ENCODE data around the gene UBE2E2. TPM values are rescaled to one million over a fixed set of nuclear protein-coding genes. Genes with fewer than 3 reads are reported as not detected.

Gene UBE2E2
- total RNA-seq, 1 donor from 2014 or later: 54.2 TPM

GRCh38 chr3:23553353-23553752 lies 350.2 kb downstream of the UBE2E2 start:
- FAIRE-seq (no peak), DNase-seq (ENCODE audit: low spot score in 2 of 2) (no peak)

DNA sequence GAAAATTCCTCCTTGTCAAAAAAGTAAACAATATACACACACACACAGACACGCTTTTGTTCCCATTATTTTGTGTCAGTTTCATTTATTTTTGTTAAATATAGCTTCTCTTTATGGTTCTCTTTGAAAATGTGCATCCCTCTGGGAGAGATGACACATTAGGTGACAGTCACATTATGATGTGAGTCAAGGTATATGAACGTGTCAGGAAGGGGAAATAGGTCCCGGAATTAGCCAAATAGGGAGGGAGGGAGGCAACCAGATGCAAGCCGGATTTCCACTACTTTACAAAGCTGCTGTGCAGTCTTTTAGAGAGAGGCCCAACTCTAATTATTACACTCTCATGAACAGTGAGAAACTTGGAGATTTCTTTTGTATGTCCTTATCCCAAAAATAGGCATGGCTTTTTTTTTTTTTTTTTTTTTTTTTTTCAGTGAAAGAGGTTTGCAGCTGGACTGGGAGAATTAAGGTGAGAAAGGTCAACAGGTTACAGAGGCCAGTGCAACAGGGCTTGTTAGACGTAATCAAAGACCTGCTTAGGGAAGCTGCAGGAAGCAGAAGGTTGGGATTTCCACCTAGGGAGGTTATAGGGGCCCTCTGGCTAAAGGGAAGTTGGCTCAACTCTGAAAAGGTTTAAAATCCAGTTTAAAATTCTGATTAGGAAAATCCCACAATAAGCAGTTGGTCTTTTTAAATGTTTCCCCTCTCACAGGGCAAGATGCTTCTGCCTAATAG lies 362.1 kb downstream of the UBE2E2 start:
- no peak for FAIRE-seq
- no peak for DNase-seq (ENCODE audit: low spot score in 2 of 2)

DNA sequence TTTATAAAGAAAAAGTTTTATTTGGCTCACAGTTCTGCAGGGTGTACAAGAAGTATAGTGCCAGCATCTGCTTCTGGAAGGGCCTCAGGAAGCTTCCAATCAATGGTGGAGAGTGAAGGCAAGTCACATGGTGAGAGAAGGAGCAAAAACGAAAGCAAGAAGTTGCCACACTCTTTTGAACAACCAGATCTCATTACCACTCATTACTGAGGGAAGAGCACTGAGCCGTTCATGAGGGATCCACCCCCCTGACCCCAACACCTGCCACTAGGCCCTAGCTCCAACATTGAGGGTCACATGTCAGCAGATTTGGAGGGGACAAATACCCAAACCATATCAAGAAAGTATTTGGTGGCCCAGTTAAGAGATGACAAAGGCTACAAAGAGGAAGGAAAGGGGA lies 363.4 kb downstream of the UBE2E2 start:
- DNase-seq (ENCODE audit: low spot score in 2 of 2) (no peak), FAIRE-seq (no peak)

DNA sequence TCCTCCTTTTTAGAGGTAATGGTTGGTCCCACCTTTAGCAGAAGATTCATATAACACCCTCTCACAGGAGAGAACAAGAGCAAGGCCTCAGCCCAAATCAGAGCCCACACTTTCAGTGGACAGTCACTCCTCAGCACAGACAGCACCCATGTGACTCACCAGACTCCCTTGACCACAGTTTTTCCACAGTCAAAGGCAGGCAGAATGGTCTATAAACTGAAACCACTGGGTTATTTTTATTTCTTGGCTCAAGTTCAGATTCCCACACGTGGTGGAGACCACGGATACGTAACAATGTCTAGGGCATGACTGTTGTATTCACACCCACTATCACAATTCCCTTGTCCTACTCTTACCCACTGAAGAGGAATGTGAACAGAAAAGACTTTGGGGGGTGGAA lies 364.8 kb downstream of the UBE2E2 start:
- DNase-seq (ENCODE audit: low spot score in 2 of 2) (no peak), FAIRE-seq (no peak)

DNA sequence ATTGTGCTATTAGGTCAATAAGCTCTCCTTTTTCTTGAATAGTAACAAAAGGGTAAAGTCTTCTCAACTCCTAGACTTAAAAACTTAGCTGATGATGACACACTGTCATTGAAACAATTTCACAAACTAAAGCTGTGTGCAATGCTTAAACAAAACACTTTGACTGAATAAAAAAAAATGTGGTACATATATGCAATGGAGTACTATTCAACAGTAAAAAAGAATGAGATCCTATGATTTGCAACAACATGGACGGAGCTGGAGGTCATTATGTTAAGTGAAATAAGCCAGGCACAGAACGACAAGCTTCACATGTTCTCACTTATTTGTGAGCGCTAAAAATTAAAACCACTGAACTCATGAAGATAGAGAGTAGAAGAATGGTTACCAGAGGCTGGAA lies 370.7 kb downstream of the UBE2E2 start:
- FAIRE-seq (no peak), DNase-seq (ENCODE audit: low spot score in 2 of 2) (no peak)

DNA sequence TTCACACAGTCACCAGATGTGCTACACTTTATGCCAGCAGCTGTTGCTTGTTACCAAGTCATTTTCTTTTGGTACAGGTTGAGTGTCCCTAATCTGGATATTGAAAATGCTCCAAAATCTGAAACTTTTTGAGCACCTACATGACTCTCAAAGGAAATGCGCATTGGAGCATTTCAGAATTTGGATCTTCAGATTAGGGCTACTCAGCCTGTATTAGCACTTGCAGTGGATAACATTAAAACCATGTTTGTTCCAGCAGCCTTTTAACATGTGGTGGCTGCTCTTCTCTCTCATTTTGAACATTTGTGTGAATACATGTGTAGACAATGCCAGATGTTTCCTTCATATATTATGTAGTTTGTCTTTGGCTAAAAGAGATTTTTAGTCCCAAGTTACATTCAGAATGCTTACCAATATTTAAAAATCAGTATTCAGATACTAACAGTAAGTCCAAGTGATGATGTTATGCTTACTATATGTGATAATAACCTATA lies 371.7 kb downstream of the UBE2E2 start:
- FAIRE-seq: no peak
- DNase-seq (ENCODE audit: low spot score in 2 of 2): no peak

GRCh38 chr3:23575697-23576096 lies 372.6 kb downstream of the UBE2E2 start:
- FAIRE-seq: no peak

GRCh38 chr3:23576379-23576959 lies 373.3 kb downstream of the UBE2E2 start:
- DNase-seq (ENCODE audit: low spot score in 2 of 2) (no peak), FAIRE-seq (no peak)

More at GRCh38 chr3:23575697-23576096, 372.6 kb downstream of the UBE2E2 start:
- DNase-seq (ENCODE audit: low spot score in 2 of 2): no peak

- FAIRE-seq (no peak), DNase-seq (ENCODE audit: low spot score in 2 of 2) (no peak)
These were observed 377.1 kb downstream of the UBE2E2 start for GRCh38 chr3:23580096-23580713.

DNA sequence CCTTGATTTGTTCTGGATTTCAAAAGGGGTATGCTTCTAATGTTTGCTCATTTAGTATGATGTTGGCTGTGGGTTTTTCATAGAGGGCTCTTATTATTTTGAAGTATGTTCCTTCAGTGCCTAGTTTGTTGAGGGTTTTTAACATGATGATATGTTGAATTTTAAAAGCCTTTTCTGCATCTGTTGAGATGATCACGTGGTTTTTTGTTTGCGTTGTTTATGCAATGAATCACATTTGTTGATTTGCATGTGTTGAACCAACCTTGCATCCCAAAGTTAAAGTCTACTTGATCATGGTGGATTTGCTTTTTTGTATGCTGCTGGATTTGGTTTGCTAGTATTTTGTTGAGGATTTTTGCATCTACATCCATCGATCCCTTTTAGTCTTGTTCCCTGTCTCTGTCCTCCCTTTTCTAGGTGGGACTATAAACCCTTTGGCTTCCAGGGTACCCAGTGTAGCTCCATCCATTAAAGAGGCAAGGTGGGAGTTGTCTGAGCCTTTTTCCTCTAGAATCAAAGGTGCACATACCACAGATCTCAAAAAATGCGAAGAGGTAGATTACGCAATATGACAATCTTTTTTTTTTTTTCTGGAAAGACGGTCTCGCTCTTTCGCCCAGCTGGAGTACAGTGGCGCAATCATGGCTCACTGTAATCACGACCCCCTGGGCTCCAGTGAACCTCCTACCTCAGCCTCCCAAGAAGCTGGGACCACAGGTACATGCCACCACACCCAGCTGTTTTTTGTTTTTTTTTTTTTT lies 381.0 kb downstream of the UBE2E2 start:
- DNase-seq (ENCODE audit: low spot score in 2 of 2) (no peak), FAIRE-seq (no peak)

DNA sequence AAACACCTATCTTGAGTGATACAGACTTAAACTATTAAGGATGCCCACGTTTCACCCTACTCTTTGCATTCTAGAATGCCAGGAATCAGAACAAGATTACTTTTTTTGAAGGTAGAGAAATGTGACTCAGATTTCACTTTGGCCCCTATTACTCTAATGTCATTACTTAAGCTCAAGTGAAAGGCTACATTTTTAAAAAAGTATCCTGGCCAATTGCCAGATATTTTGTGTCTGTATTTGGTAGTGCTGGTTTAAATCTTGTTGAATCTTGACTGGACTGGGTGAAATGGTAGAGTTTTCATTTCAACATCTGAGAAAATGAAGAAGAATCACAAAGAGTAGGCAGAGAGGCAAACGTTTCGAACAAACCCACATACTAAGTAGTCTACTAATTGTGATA lies 384.4 kb downstream of the UBE2E2 start:
- no peak for FAIRE-seq
- DNase-seq (ENCODE audit: low spot score in 2 of 2): no peak

DNA sequence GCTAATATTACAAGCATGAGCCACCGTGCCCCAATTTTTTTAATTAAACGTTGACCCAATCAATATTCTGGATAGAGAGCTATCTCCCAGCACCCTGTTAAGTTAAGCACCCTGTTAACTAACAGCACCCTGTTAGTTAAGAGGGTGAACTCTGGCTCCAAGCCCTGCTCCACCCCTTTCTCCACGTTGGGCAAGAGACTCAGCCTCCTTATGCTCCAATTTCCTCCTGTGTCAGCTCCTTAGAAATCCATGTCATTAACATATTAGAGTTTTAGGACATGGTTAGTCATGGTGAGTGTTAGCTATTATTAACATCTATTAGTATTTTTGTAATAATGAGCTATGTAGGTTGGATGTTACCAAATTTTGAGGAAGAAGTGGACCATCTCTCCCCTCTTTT lies 385.4 kb downstream of the UBE2E2 start:
- FAIRE-seq: no peak

DNA sequence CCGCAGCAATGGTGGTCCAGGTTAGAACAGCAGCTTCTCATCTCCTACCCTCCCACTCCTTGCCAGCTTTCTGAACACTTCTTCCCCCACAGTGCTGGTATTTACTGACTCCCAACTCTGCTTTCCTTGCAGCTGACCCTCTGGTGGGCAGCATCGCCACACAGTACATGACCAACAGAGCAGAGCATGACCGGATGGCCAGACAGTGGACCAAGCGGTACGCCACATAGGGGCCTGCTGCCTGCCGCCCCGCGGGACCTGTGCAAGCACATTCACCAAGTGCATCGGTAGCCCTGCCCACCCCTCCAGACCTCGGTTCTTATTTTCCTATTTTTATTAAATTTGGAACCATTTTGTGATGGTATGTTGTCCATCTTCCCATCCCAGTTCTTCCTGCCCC lies 386.5 kb downstream of the UBE2E2 start:
- no peak for DNase-seq (ENCODE audit: low spot score in 2 of 2)
- FAIRE-seq: no peak

More for the DNA sequence above, 385.4 kb downstream of the UBE2E2 start:
- DNase-seq (ENCODE audit: low spot score in 2 of 2): no peak

DNA sequence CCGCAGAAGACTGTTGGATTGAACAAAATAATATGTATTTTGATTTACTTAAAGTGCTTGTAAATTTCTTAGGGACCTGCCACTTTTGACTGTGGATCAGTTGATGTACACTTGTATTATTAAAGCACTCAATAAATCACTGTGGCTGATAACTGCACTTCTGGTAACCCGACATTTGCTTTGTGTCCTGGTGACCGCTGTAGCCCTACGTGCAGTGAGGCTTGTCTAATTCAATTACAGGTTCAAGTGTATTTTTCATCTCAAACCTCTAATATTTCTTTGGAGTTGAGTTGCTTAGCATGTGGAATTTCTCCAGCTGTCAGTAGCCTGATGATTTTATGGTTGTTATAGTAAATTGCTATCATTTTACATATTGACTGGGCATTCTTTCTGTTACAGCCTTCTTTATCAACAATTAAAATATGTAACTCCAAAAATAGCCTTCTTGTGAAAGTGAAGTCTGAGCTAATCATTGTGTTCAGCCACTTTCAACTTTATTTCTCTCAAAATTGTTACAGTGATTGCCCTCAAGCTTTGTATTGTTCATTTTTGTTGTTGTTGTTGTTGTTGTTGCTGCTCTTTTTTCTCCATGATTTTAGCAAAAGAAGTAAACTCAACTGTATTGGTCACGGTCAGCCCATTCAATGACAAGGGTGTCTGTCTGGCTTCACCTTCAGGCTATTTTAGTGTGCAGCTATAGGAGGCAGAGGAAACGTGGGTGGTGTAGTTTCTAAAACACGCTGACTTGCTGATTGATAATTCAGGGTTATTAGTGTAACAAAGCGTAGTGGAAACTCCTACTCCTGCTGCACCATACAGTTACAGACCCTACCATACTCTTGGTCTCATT lies 387.5 kb downstream of the UBE2E2 start:
- DNase-seq (ENCODE audit: low spot score in 2 of 2) (no peak), FAIRE-seq (no peak)

DNA sequence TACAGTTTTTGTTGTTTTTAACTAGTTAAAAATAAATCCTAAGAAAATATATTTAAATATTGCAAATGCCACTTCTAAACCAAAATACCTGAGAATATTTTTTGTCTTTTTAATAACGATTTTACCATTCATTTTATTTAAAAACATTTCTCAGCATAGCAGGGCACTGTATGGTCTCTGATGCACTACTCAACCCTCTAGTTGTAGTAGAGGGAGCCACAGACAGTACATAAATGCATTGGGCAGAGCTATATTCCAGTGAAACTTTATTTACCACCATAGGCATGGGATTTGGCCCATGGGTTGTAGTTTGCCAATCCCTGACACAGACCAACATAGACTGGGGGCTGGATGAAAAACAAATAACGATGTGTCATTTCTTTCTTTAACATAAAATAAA lies 388.2 kb downstream of the UBE2E2 start:
- no peak for FAIRE-seq
- DNase-seq (ENCODE audit: low spot score in 2 of 2): no peak

GRCh38 chr3:23592961-23593931 lies 390.1 kb downstream of the UBE2E2 start:
- DNase-seq (ENCODE audit: low spot score in 2 of 2): no peak
- FAIRE-seq: no peak

DNA sequence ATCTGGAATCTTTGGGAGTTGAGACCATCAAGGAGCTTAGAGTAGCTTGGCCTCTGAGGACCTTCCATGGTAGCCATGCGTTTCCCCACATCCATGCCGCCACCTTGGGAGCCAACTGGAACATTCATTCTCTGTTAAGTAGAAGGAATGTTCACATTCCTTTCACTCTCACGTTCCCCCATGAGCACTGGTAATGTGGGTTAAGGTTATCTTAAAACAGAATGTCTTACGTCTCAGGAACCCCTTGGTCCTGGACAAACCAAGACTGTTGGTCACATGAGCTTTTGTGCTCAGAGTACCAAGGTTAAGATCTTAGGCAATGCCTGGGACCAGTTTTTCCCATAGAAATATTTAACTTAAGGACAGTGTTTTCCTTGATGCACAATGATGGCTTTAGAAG lies 390.9 kb downstream of the UBE2E2 start:
- FAIRE-seq (no peak), DNase-seq (ENCODE audit: low spot score in 2 of 2) (no peak)

GRCh38 chr3:23594894-23595670 lies 392.0 kb downstream of the UBE2E2 start:
- FAIRE-seq (no peak), DNase-seq (ENCODE audit: low spot score in 2 of 2) (no peak)

All from frontal cortex (tissue), 4 donors.